DMS 273 (cell line): ENCODE results near the gene TPPP.
"Not testable (repeated sequence)": the region's sequence is repeated elsewhere in the genome, so short reads cannot be mapped to it uniquely, and the experiment has no call there.

Experiments
- DNase-seq: peaks from one replicate; lab custom pipeline; 2025; ENCODE audit not compliant: unreplicated experiment; lab: John Stamatoyannopoulos, UW

Gene TPPP

GRCh38 chr5:678521-678920 lies 14.6 kb downstream of the TPPP start:
- DNase-seq: not testable (repeated sequence)

- no peak for DNase-seq
These were observed 15.7 kb downstream of the TPPP start for GRCh38 chr5:677131-678101.

- no peak for DNase-seq
These were observed 16.5 kb downstream of the TPPP start for GRCh38 chr5:676699-677076.

- no peak for DNase-seq
These were observed 17.1 kb downstream of the TPPP start for GRCh38 chr5:675871-676698.

GRCh38 chr5:675111-675870 lies 17.9 kb downstream of the TPPP start:
- no peak for DNase-seq

- DNase-seq: peak; percentile 37
These were observed 18.5 kb downstream of the TPPP start for GRCh38 chr5:674630-675011.

- peak; percentile 48 for DNase-seq
These were observed 19.1 kb downstream of the TPPP start for GRCh38 chr5:673831-674629.

GRCh38 chr5:673161-673830 lies 19.9 kb downstream of the TPPP start:
- no peak for DNase-seq

GRCh38 chr5:672329-673160 lies 20.6 kb downstream of the TPPP start:
- DNase-seq: peak; percentile 91

GRCh38 chr5:671459-672328 lies 21.5 kb downstream of the TPPP start:
- peak; percentile 89 for DNase-seq

- peak; percentile 28 for DNase-seq
These were observed 22.5 kb downstream of the TPPP start for GRCh38 chr5:670396-671270.

- no peak for DNase-seq
These were observed 23.2 kb downstream of the TPPP start for GRCh38 chr5:669842-670395.

- peak; percentile 37 for DNase-seq
These were observed 23.9 kb downstream of the TPPP start for GRCh38 chr5:669111-669841.

- no peak for DNase-seq
These were observed 24.7 kb downstream of the TPPP start for GRCh38 chr5:668283-668995.

GRCh38 chr5:666816-667498 lies 26.2 kb downstream of the TPPP start:
- DNase-seq: no peak
